ENCODE data around the gene ADRB1.
A peak's percentile ranks its signal among the peaks of the same experiment; 100 is the strongest.

The ADRB1 gene

DNA sequence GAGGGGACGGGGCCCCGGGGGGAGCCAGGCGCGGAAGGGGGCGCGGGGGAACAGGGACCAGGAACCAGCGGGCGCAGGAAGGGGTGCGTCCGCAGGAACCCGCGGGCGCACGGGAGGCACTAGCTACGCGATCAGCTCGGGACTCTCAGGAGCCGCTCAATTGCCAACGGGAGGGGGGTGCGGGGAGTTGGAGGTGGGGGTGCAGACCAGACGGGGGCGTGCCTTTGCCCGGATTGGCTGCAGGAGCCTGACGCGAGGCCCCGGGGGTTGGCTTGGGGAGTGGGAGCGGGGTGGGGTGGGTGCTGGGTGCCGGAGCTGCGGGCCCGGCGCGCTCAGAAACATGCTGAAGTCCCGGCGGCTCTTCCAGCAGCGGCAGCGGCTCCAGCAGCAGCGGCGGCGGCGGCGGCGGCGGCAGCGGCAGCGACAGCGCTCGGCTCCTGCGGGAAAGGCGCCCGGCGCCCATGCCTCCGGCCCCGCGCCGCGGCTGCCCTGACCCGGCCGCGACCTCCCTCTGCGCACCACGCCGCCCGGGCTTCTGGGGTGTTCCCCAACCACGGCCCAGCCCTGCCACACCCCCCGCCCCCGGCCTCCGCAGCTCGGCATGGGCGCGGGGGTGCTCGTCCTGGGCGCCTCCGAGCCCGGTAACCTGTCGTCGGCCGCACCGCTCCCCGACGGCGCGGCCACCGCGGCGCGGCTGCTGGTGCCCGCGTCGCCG, at the start of gene ADRB1:
TSS of gene ADRB1 (plus strand) at position 335 of the 715 bp plus-strand sequence. CDS start at position 602, 267 bp downstream.
- peak within 1 kb of the TSS; percentile 54 for H3K4me3 ChIP-seq (ENCODE audit: insufficient read length, low read depth)
- H3K9ac ChIP-seq (ENCODE audit: insufficient read length, low read depth) = peak within 1 kb of the TSS; percentile 61
- peaks cover 4% of the 10 kb centered on the region for H3K4me1 ChIP-seq (ENCODE audit: insufficient read depth, insufficient read length)
- H3K36me3 ChIP-seq (ENCODE audit: insufficient read depth, insufficient read length, low read length) = no peaks in the 10 kb centered on the region
- H3K9me3 ChIP-seq (ENCODE audit: insufficient read depth, low read length) = no peaks in the 10 kb centered on the region
- peaks cover 73% of the 10 kb centered on the region for H3K27me3 ChIP-seq (ENCODE audit: insufficient read depth, insufficient read length)
- peak; percentile 22 for DNase-seq (ENCODE audit: low read depth, low spot score)
- TF ChIP-seq ZNF274 (IDR thresholded peaks at IDR 0.05; ENCODE audit: low read depth, low read length) = no peak

GRCh38 chr10:113995201-113995600, 48.5 kb upstream of the ADRB1 start:
- TF ChIP-seq ZNF274 (IDR thresholded peaks at IDR 0.05; ENCODE audit: low read depth, low read length) (no peak), SUZ12 (IDR thresholded peaks at IDR 0.05; ENCODE audit: extremely low read depth, insufficient read depth, insufficient read length) (no peak), YY1 (IDR thresholded peaks at IDR 0.05; ENCODE audit: insufficient read depth, insufficient read length) (no peak)
- Histone ChIP-seq H3K4me3 (ENCODE audit: insufficient read length, low read depth) (no peak overlapping the region), H3K36me3 (ENCODE audit: insufficient read depth, insufficient read length, low read length) (no peaks in the 10 kb centered on the region), H3K9ac (ENCODE audit: insufficient read length, low read depth) (no peak overlapping the region), H3K4me1 (ENCODE audit: insufficient read depth, insufficient read length) (peaks cover 5% of the 10 kb centered on the region), H3K27me3 (ENCODE audit: insufficient read depth, insufficient read length) (no peaks in the 10 kb centered on the region), H3K9me3 (ENCODE audit: insufficient read depth, low read length) (no peaks in the 10 kb centered on the region)
- DNase-seq (ENCODE audit: low read depth, low spot score) = no peak

GRCh38 chr10:113997428-113997827, 46.2 kb upstream of the ADRB1 start:
- DNase-seq (ENCODE audit: low read depth, low spot score) = no peak
- Histone ChIP-seq H3K9ac (ENCODE audit: insufficient read length, low read depth) (no peak overlapping the region), H3K4me3 (ENCODE audit: insufficient read length, low read depth) (no peak overlapping the region), H3K27me3 (ENCODE audit: insufficient read depth, insufficient read length) (no peaks in the 10 kb centered on the region), H3K9me3 (ENCODE audit: insufficient read depth, low read length) (no peaks in the 10 kb centered on the region), H3K4me1 (ENCODE audit: insufficient read depth, insufficient read length) (peaks cover 2% of the 10 kb centered on the region), H3K36me3 (ENCODE audit: insufficient read depth, insufficient read length, low read length) (no peaks in the 10 kb centered on the region)
- TF ChIP-seq YY1 (IDR thresholded peaks at IDR 0.05; ENCODE audit: insufficient read depth, insufficient read length) (no peak), SUZ12 (IDR thresholded peaks at IDR 0.05; ENCODE audit: extremely low read depth, insufficient read depth, insufficient read length) (no peak), ZNF274 (IDR thresholded peaks at IDR 0.05; ENCODE audit: low read depth, low read length) (no peak)

DNA sequence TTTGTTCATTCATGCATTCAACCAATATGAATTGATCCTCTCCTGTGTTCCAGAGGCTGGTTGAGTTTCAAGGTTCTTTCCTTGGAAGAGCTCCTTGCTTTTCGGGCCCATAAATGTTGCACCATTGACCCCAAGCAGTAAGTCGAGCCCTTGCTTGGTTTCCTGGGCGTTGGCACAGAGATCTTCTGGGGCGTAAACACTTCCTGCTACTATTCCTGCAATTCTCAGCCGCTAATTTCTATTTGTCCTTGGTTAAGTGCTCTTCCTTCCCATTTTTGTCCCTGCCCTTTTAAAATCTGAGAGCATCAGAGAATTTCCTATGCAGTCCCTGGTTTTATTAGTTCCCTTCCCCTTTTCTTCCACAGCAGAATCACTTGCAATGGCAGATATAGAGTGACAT, 44.1 kb upstream of the ADRB1 start:
- Histone ChIP-seq H3K9ac (ENCODE audit: insufficient read length, low read depth) (no peak overlapping the region), H3K4me1 (ENCODE audit: insufficient read depth, insufficient read length) (peaks cover 2% of the 10 kb centered on the region), H3K4me3 (ENCODE audit: insufficient read length, low read depth) (no peak overlapping the region), H3K27me3 (ENCODE audit: insufficient read depth, insufficient read length) (no peaks in the 10 kb centered on the region), H3K9me3 (ENCODE audit: insufficient read depth, low read length) (no peaks in the 10 kb centered on the region), H3K36me3 (ENCODE audit: insufficient read depth, insufficient read length, low read length) (no peaks in the 10 kb centered on the region)
- no peak for DNase-seq (ENCODE audit: low read depth, low spot score)
- TF ChIP-seq YY1 (IDR thresholded peaks at IDR 0.05; ENCODE audit: insufficient read depth, insufficient read length) (no peak), ZNF274 (IDR thresholded peaks at IDR 0.05; ENCODE audit: low read depth, low read length) (no peak), SUZ12 (IDR thresholded peaks at IDR 0.05; ENCODE audit: extremely low read depth, insufficient read depth, insufficient read length) (no peak)

GRCh38 chr10:114000457-114001010, 43.1 kb upstream of the ADRB1 start:
- TF ChIP-seq SUZ12 (IDR thresholded peaks at IDR 0.05; ENCODE audit: extremely low read depth, insufficient read depth, insufficient read length) (no peak), YY1 (IDR thresholded peaks at IDR 0.05; ENCODE audit: insufficient read depth, insufficient read length) (no peak), ZNF274 (IDR thresholded peaks at IDR 0.05; ENCODE audit: low read depth, low read length) (no peak)
- Histone ChIP-seq H3K4me3 (ENCODE audit: insufficient read length, low read depth) (no peak overlapping the region), H3K4me1 (ENCODE audit: insufficient read depth, insufficient read length) (peaks cover 2% of the 10 kb centered on the region), H3K36me3 (ENCODE audit: insufficient read depth, insufficient read length, low read length) (no peaks in the 10 kb centered on the region), H3K9ac (ENCODE audit: insufficient read length, low read depth) (no peak overlapping the region), H3K27me3 (ENCODE audit: insufficient read depth, insufficient read length) (no peaks in the 10 kb centered on the region), H3K9me3 (ENCODE audit: insufficient read depth, low read length) (no peaks in the 10 kb centered on the region)
- no peak for DNase-seq (ENCODE audit: low read depth, low spot score)

- H3K9me3 ChIP-seq (ENCODE audit: insufficient read depth, low read length) = no peaks in the 10 kb centered on the region
- no peak for TF ChIP-seq ZNF274 (IDR thresholded peaks at IDR 0.05; ENCODE audit: low read depth, low read length)
- TF ChIP-seq SUZ12 (IDR thresholded peaks at IDR 0.05; ENCODE audit: extremely low read depth, insufficient read depth, insufficient read length) = no peak
- TF ChIP-seq YY1 (IDR thresholded peaks at IDR 0.05; ENCODE audit: insufficient read depth, insufficient read length) = no peak
- H3K9ac ChIP-seq (ENCODE audit: insufficient read length, low read depth) = no peak overlapping the region
- H3K4me1 ChIP-seq (ENCODE audit: insufficient read depth, insufficient read length) = peaks cover 1% of the 10 kb centered on the region
- no peak overlapping the region for H3K4me3 ChIP-seq (ENCODE audit: insufficient read length, low read depth)
- no peaks in the 10 kb centered on the region for H3K27me3 ChIP-seq (ENCODE audit: insufficient read depth, insufficient read length)
- no peaks in the 10 kb centered on the region for H3K36me3 ChIP-seq (ENCODE audit: insufficient read depth, insufficient read length, low read length)
- DNase-seq (ENCODE audit: low read depth, low spot score) = no peak
These were observed 41.2 kb upstream of the ADRB1 start for GRCh38 chr10:114002422-114002821.

- Histone ChIP-seq H3K4me3 (ENCODE audit: insufficient read length, low read depth) (no peak overlapping the region), H3K4me1 (ENCODE audit: insufficient read depth, insufficient read length) (no peaks in the 10 kb centered on the region), H3K9me3 (ENCODE audit: insufficient read depth, low read length) (no peaks in the 10 kb centered on the region), H3K9ac (ENCODE audit: insufficient read length, low read depth) (no peak overlapping the region), H3K36me3 (ENCODE audit: insufficient read depth, insufficient read length, low read length) (no peaks in the 10 kb centered on the region), H3K27me3 (ENCODE audit: insufficient read depth, insufficient read length) (no peaks in the 10 kb centered on the region)
- no peak for TF ChIP-seq SUZ12 (IDR thresholded peaks at IDR 0.05; ENCODE audit: extremely low read depth, insufficient read depth, insufficient read length)
- TF ChIP-seq YY1 (IDR thresholded peaks at IDR 0.05; ENCODE audit: insufficient read depth, insufficient read length) = no peak
- TF ChIP-seq ZNF274 (IDR thresholded peaks at IDR 0.05; ENCODE audit: low read depth, low read length) = no peak
- DNase-seq (ENCODE audit: low read depth, low spot score) = no peak
These were observed 40.3 kb upstream of the ADRB1 start for GRCh38 chr10:114003161-114003941.

All from NT2/D1 (cell line).